ENCODE data around the gene BIN1. TPM values are rescaled to one million over a fixed set of nuclear protein-coding genes. Genes with fewer than 3 reads are reported as not detected.

Gene BIN1
- total RNA-seq, 1 experiment from 2014 or later: 42.5 TPM

GRCh38 chr2:127052057-127052770 is 54.7 kb downstream of the BIN1 start (continued):
- TF ChIP-seq ZNF532 (CRISPR knock-in tag; IDR thresholded peaks at IDR 0.05; ENCODE audit: borderline replicate concordance): no peak
- TF ChIP-seq USF1 (CRISPR knock-in tag; IDR thresholded peaks at IDR 0.05): no peak
- TF ChIP-seq USF2 (CRISPR knock-in tag; IDR thresholded peaks at IDR 0.05): no peak
- TF ChIP-seq PRDM15 (CRISPR knock-in tag; IDR thresholded peaks at IDR 0.05): no peak
- TF ChIP-seq FOXP4 (CRISPR knock-in tag; IDR thresholded peaks at IDR 0.05): no peak
- TF ChIP-seq SOX15 (CRISPR knock-in tag; IDR thresholded peaks at IDR 0.05): no peak
- TF ChIP-seq TP53 (CRISPR knock-in tag; IDR thresholded peaks at IDR 0.05): no peak

DNA sequence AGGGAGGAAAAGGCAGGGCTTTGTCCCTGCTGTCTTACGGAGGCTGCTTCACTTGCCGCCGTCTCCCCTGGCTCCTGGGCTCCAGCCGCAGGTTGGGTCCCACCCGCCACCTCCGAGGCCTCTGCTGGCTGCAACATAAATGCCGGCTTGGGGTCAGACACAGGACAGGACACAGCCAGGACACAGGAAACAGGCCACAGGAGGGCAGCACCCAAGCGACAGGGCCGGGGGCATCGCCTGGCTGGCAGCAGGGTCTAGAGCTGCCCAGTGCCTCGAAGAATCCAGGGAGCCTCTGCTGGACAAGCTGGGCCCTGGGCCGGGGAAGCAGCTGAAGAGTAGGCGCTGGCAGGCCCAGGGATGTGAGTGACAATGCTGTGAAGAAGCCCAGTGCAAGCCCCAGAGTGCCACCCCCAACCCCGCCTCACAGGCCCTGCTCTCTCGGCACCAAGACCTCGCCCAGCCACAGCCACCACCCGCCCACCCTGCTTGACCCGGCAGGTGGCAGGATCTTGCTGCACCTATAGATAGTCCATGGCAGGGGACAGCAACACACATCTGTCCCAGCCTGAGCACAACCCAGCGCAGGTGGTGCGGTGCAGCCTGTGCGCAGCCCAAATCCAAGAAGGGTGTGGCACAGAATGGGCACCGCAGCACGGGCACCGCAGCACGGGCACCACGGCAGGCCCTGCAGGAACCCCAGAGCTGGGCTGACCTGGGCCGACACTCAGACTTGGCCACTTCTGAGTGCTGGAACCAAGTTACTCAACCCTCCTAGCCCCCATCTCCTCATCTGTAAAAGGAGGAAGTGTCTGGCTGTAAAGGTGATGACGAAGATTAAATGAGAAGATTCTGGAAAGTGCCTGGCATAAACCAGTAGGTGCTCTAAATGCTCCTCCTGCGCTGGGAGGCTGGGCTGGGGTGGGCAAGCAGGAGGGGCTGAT is 55.6 kb downstream of the BIN1 start:
- POLR2A ChIA-PET: no interaction called here
- Mint-ChIP-seq H3K36me3 (no peaks in the 10 kb centered on the region), H3K4me1 (no peaks in the 10 kb centered on the region), H3K4me3 (no peak overlapping the region), H3K27me3 (ENCODE audit: low read depth) (peaks cover 2% of the 10 kb centered on the region), H3K27ac (no peak overlapping the region), H3K9me3 (no peaks in the 10 kb centered on the region)
- peak; percentile 17 for DNase-seq (ENCODE audit: low spot score)
- no peak for ATAC-seq
- CTCF ChIA-PET: interaction anchor here (1.1 to 2.7 kb wide), 7 partner anchors 17 to 364 kb away, joined by 3 to 17 read pairs (median 6); no protein-coding TSS in a partner anchor
- TF ChIP-seq ZBTB43 (CRISPR knock-in tag; IDR thresholded peaks at IDR 0.05): no peak
- TF ChIP-seq USF1 (CRISPR knock-in tag; IDR thresholded peaks at IDR 0.05): no peak
- no peak for TF ChIP-seq FOXP1 (CRISPR knock-in tag; IDR thresholded peaks at IDR 0.05; ENCODE audit: borderline replicate concordance)
- no peak for TF ChIP-seq RELA (CRISPR knock-in tag; IDR thresholded peaks at IDR 0.05; ENCODE audit: borderline replicate concordance)
- TF ChIP-seq, protein P1, sequence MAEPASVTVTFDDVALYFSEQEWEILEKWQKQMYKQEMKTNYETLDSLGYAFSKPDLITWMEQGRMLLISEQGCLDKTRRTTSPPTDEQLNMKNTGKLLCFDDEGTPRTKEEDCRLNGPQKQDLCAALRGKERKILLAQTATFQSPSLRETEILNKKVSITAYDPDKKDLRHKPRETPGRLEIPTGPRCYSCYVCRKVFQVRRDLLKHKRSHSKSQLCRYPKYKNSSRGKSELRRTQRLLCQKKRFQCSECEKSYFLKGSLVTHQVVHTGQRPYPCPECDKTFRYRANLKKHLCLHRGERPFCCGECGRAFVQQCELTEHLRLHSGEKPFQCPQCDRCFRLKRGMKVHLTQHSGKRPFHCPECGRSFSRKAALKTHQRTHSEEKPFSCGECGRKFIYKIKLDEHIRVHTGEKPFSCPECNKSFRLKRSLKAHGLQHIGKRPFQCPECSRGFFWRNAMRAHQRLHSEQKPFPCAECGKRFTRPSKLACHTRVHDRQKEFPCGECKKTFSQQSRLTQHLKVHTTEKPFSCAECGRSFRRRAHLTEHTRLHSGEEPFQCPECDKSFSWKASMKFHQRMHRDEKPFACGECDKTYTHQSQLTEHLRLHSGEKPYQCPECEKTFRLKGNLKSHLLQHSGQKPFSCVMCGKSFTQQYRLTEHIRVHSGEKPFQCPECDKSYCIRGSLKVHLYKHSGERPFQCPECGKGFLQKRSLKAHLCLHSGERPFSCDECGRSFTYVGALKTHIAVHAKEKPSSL (CRISPR knock-in tag; conservative IDR thresholded peaks at IDR 0.05): no peak
- TF ChIP-seq, protein P2, sequence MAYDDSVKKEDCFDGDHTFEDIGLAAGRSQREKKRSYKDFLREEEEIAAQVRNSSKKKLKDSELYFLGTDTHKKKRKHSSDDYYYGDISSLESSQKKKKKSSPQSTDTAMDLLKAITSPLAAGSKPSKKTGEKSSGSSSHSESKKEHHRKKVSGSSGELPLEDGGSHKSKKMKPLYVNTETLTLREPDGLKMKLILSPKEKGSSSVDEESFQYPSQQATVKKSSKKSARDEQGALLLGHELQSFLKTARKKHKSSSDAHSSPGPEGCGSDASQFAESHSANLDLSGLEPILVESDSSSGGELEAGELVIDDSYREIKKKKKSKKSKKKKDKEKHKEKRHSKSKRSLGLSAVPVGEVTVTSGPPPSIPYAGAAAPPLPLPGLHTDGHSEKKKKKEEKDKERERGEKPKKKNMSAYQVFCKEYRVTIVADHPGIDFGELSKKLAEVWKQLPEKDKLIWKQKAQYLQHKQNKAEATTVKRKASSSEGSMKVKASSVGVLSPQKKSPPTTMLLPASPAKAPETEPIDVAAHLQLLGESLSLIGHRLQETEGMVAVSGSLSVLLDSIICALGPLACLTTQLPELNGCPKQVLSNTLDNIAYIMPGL (CRISPR knock-in tag; IDR thresholded peaks at IDR 0.05): no peak
- no peak for TF ChIP-seq CREB1 (CRISPR knock-in tag; IDR thresholded peaks at IDR 0.05)
